WTC11 (cell line): ENCODE measurements around the gene GID8. TPM values are rescaled to one million over a fixed set of nuclear protein-coding genes. Genes with fewer than 3 reads are reported as not detected.

Experiments
- ATAC-seq: fragments of 200-7000 bp; cut with Tn5 transposase; 2 replicates; pipeline ENCODE4 v1.10.0; 2021; ENCODE audit warnings: mild to moderate bottlenecking, moderate library complexity
- CTCF ChIA-PET: fragments of 300-600 bp; sonication (Branson Sonifier 250); formaldehyde crosslinking; loops from one replicate; lab custom pipeline; 2021; ENCODE audit warnings: antibody characterized with exemption; lab: Charles Lee
- POLR2A ChIA-PET: fragments of 350-600 bp; sonication (Branson Sonifier 250); formaldehyde crosslinking; loops from one replicate; lab custom pipeline; 2021; ENCODE audit warnings: antibody characterized with exemption; lab: Charles Lee
- DNase-seq: peaks from one replicate; pipeline ENCODE4 v3.0.0; 2021; ENCODE audit warnings: low spot score
- H3K27ac Mint-ChIP-seq: 2 replicates; pipeline ENCODE4 v1.8.0; 2021; ENCODE audit warnings: mixed read lengths
- H3K27me3 Mint-ChIP-seq: 2 replicates; pipeline ENCODE4 v1.8.0; 2021; ENCODE audit warnings: low read depth, mild to moderate bottlenecking, moderate library complexity, mixed read lengths
- H3K36me3 Mint-ChIP-seq: 2 replicates; pipeline ENCODE4 v1.8.0; 2021; ENCODE audit warnings: mixed read lengths
- H3K4me1 Mint-ChIP-seq: 2 replicates; pipeline ENCODE4 v1.8.0; 2022; ENCODE audit warnings: mixed read lengths
- H3K4me3 Mint-ChIP-seq: 2 replicates; pipeline ENCODE4 v1.8.0; 2021; ENCODE audit warnings: mild to moderate bottlenecking, moderate library complexity, mixed read lengths
- H3K9me3 Mint-ChIP-seq: 2 replicates; pipeline ENCODE4 v1.8.0; 2021; ENCODE audit warnings: mixed read lengths
- CREM ChIP-seq: sonication (generic); formaldehyde crosslinking; IDR thresholded peaks from 2 replicates; pipeline ENCODE4 v1.8.1; 2022; ENCODE audit warnings: mild to moderate bottlenecking, missing genetic modification reagents, moderate library complexity
- GTF2I ChIP-seq: fragments of 250-450 bp; sonication (Bioruptor Pico); conservative IDR thresholded peaks from 2 replicates; pipeline ENCODE4 v1.4.0; 2021; ENCODE audit warnings: mild to moderate bottlenecking
- MXD4 ChIP-seq: fragments of 250-450 bp; sonication (Bioruptor Pico); IDR thresholded peaks from 2 replicates; pipeline ENCODE4 v1.8.0; 2021; ENCODE audit warnings: mild to moderate bottlenecking, moderate library complexity, borderline replicate concordance
- MYBL2 ChIP-seq: sonication (generic); formaldehyde crosslinking; IDR thresholded peaks from 2 replicates; pipeline ENCODE4 v1.8.1; 2023; ENCODE audit warnings: mild to moderate bottlenecking, moderate library complexity, missing genetic modification reagents
- NFYB ChIP-seq: sonication (generic); formaldehyde crosslinking; conservative IDR thresholded peaks from 2 replicates; pipeline ENCODE4 v1.8.0; 2022; ENCODE audit warnings: low read depth, missing genetic modification reagents
- NR1H2 ChIP-seq: sonication (generic); formaldehyde crosslinking; IDR thresholded peaks from 2 replicates; pipeline ENCODE4 v1.9.0; 2021; ENCODE audit warnings: mild to moderate bottlenecking, moderate library complexity, missing genetic modification reagents
- SMAD3 ChIP-seq: sonication (generic); formaldehyde crosslinking; IDR thresholded peaks from 2 replicates; pipeline ENCODE4 v1.8.0; 2022; ENCODE audit warnings: missing genetic modification reagents, mild to moderate bottlenecking, borderline replicate concordance
- ZBTB43 ChIP-seq: sonication (generic); formaldehyde crosslinking; IDR thresholded peaks from 2 replicates; pipeline ENCODE4 v1.8.1; 2023; ENCODE audit warnings: mild to moderate bottlenecking, missing genetic modification reagents
- ZNF263 ChIP-seq: sonication (generic); formaldehyde crosslinking; IDR thresholded peaks from 2 replicates; pipeline ENCODE4 v1.8.1; 2022; ENCODE audit warnings: low read depth, mild to moderate bottlenecking, moderate library complexity, missing genetic modification reagents
- ZNF317 ChIP-seq: sonication (generic); formaldehyde crosslinking; IDR thresholded peaks from 2 replicates; pipeline ENCODE4 v1.8.1; 2023; ENCODE audit warnings: low read depth, mild to moderate bottlenecking, moderate library complexity, missing genetic modification reagents, borderline replicate concordance
- ZNF425 ChIP-seq: fragments of 250-450 bp; sonication (Bioruptor Pico); conservative IDR thresholded peaks from 2 replicates; pipeline ENCODE4 v1.9.0; 2021; ENCODE audit warnings: mild to moderate bottlenecking
- total RNA-seq: library from RNA; stranded (reverse); gene quantifications from 3 replicates; pipeline ENCODE4 v1.2.3, GENCODE V29; 2021
- TF ChIP-seq, protein P1 (sequence below): sonication (generic); formaldehyde crosslinking; IDR thresholded peaks from 2 replicates; pipeline ENCODE4 v1.8.1; 2022; ENCODE audit warnings: low read depth, missing genetic modification reagents, borderline replicate concordance
- TF ChIP-seq, protein P2 (sequence below): sonication (generic); formaldehyde crosslinking; IDR thresholded peaks from 2 replicates; pipeline ENCODE4 v1.8.1; 2022; ENCODE audit warnings: low read depth, mild to moderate bottlenecking, moderate library complexity, missing genetic modification reagents, borderline replicate concordance
- TF ChIP-seq, protein P3 (sequence below): sonication (generic); formaldehyde crosslinking; IDR thresholded peaks from 2 replicates; pipeline ENCODE4 v1.8.0; 2023; ENCODE audit warnings: missing genetic modification reagents
- TF ChIP-seq, protein P4 (sequence below): sonication (generic); formaldehyde crosslinking; IDR thresholded peaks from 2 replicates; pipeline ENCODE4 v1.8.0; 2022; ENCODE audit warnings: mild to moderate bottlenecking, missing genetic modification reagents
- TF ChIP-seq, protein P5 (sequence below): sonication (generic); formaldehyde crosslinking; IDR thresholded peaks from 2 replicates; pipeline ENCODE4 v1.8.0; 2022; ENCODE audit warnings: mild to moderate bottlenecking, missing genetic modification reagents
- TF ChIP-seq, protein P6 (sequence below): fragments of 250-450 bp; sonication (Bioruptor Pico); IDR thresholded peaks from 2 replicates; pipeline ENCODE4 v1.9.0; 2021; ENCODE audit warnings: mild to moderate bottlenecking

Gene GID8
- total RNA-seq, 1 experiment from 2014 or later: 70.2 TPM

GRCh38 chr20:62963614-62964397, 25.9 kb downstream of the GID8 start:
- ChIA-PET CTCF (interaction anchor here (1.3 to 2.4 kb wide), 4 partner anchors 9 to 63 kb away, joined by 3 to 8 read pairs (median 6); no protein-coding TSS in a partner anchor), POLR2A (no interaction called here)
- no peak for ATAC-seq
- Mint-ChIP-seq H3K4me1 (no peaks in the 10 kb centered on the region), H3K27ac (no peak overlapping the region), H3K27me3 (no peaks in the 10 kb centered on the region), H3K4me3 (no peak overlapping the region)
- TF ChIP-seq MYBL2 (no peak), ZBTB43 (no peak), NR1H2 (no peak), SMAD3 (CRISPR knock-in tag) (no peak), GTF2I (CRISPR knock-in tag) (no peak), NFYB (CRISPR knock-in tag) (no peak), ZNF425 (CRISPR knock-in tag) (no peak), ZNF317 (CRISPR knock-in tag) (no peak), CREM (no peak), MXD4 (CRISPR knock-in tag) (no peak), ZNF263 (CRISPR knock-in tag) (no peak)
- TF ChIP-seq, protein P1, sequence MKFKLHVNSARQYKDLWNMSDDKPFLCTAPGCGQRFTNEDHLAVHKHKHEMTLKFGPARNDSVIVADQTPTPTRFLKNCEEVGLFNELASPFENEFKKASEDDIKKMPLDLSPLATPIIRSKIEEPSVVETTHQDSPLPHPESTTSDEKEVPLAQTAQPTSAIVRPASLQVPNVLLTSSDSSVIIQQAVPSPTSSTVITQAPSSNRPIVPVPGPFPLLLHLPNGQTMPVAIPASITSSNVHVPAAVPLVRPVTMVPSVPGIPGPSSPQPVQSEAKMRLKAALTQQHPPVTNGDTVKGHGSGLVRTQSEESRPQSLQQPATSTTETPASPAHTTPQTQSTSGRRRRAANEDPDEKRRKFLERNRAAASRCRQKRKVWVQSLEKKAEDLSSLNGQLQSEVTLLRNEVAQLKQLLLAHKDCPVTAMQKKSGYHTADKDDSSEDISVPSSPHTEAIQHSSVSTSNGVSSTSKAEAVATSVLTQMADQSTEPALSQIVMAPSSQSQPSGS: no peak
- TF ChIP-seq, protein P2, sequence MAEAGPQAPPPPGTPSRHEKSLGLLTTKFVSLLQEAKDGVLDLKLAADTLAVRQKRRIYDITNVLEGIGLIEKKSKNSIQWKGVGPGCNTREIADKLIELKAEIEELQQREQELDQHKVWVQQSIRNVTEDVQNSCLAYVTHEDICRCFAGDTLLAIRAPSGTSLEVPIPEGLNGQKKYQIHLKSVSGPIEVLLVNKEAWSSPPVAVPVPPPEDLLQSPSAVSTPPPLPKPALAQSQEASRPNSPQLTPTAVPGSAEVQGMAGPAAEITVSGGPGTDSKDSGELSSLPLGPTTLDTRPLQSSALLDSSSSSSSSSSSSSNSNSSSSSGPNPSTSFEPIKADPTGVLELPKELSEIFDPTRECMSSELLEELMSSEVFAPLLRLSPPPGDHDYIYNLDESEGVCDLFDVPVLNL: no peak
- TF ChIP-seq, protein P3, sequence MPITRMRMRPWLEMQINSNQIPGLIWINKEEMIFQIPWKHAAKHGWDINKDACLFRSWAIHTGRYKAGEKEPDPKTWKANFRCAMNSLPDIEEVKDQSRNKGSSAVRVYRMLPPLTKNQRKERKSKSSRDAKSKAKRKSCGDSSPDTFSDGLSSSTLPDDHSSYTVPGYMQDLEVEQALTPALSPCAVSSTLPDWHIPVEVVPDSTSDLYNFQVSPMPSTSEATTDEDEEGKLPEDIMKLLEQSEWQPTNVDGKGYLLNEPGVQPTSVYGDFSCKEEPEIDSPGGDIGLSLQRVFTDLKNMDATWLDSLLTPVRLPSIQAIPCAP (CRISPR knock-in tag): no peak
- TF ChIP-seq, protein P4, sequence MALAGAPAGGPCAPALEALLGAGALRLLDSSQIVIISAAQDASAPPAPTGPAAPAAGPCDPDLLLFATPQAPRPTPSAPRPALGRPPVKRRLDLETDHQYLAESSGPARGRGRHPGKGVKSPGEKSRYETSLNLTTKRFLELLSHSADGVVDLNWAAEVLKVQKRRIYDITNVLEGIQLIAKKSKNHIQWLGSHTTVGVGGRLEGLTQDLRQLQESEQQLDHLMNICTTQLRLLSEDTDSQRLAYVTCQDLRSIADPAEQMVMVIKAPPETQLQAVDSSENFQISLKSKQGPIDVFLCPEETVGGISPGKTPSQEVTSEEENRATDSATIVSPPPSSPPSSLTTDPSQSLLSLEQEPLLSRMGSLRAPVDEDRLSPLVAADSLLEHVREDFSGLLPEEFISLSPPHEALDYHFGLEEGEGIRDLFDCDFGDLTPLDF (CRISPR knock-in tag): no peak
- TF ChIP-seq, protein P5, sequence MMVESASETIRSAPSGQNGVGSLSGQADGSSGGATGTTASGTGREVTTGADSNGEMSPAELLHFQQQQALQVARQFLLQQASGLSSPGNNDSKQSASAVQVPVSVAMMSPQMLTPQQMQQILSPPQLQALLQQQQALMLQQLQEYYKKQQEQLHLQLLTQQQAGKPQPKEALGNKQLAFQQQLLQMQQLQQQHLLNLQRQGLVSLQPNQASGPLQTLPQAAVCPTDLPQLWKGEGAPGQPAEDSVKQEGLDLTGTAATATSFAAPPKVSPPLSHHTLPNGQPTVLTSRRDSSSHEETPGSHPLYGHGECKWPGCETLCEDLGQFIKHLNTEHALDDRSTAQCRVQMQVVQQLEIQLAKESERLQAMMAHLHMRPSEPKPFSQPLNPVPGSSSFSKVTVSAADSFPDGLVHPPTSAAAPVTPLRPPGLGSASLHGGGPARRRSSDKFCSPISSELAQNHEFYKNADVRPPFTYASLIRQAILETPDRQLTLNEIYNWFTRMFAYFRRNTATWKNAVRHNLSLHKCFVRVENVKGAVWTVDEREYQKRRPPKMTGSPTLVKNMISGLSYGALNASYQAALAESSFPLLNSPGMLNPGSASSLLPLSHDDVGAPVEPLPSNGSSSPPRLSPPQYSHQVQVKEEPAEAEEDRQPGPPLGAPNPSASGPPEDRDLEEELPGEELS (CRISPR knock-in tag): no peak
- TF ChIP-seq, protein P6, sequence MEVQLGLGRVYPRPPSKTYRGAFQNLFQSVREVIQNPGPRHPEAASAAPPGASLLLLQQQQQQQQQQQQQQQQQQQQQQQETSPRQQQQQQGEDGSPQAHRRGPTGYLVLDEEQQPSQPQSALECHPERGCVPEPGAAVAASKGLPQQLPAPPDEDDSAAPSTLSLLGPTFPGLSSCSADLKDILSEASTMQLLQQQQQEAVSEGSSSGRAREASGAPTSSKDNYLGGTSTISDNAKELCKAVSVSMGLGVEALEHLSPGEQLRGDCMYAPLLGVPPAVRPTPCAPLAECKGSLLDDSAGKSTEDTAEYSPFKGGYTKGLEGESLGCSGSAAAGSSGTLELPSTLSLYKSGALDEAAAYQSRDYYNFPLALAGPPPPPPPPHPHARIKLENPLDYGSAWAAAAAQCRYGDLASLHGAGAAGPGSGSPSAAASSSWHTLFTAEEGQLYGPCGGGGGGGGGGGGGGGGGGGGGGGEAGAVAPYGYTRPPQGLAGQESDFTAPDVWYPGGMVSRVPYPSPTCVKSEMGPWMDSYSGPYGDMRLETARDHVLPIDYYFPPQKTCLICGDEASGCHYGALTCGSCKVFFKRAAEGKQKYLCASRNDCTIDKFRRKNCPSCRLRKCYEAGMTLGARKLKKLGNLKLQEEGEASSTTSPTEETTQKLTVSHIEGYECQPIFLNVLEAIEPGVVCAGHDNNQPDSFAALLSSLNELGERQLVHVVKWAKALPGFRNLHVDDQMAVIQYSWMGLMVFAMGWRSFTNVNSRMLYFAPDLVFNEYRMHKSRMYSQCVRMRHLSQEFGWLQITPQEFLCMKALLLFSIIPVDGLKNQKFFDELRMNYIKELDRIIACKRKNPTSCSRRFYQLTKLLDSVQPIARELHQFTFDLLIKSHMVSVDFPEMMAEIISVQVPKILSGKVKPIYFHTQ (CRISPR knock-in tag): no peak
- TF ChIP-seq, all 79 proteins: peak for 0
- Mint-ChIP-seq H3K36me3 (peaks cover 3% of the 10 kb centered on the region; the same call in 1 of the 2 replicates), H3K9me3 (no peaks in the 10 kb centered on the region)
- DNase-seq: no peak
